Activated CD4-positive, alpha-beta memory T cell treated with anti-CD3 and anti-CD28 coated beads, Interleukin-2, amount 10 ng/mL, durations not matched to agents 7 days and 5 days (primary cell): Measurements from ENCODE around the gene ATG9A. TPM values are rescaled to one million over a fixed set of nuclear protein-coding genes. Genes with fewer than 3 reads are reported as not detected.

ENCODE experiments used
- CTCF ChIA-PET: fragments of 350-600 bp; sonication (Branson Sonifier 250); formaldehyde crosslinking; loops from one replicate; lab custom pipeline; 2021; ENCODE audit warnings: antibody characterized with exemption, inconsistent platforms; lab: Charles Lee
- POLR2A ChIA-PET: fragments of 350-600 bp; sonication (Branson Sonifier 250); formaldehyde crosslinking; loops from one replicate; lab custom pipeline; 2021; ENCODE audit warnings: antibody characterized with exemption; lab: Charles Lee
- DNase-seq: peaks from one replicate; pipeline ENCODE4 v3.0.0-alpha.2; 2020
- H3K27ac Mint-ChIP-seq: one replicate; pipeline ENCODE4 v1.8.0; 2021; ENCODE audit warnings: mild to moderate bottlenecking, mixed read lengths
- H3K27me3 Mint-ChIP-seq: one replicate; pipeline ENCODE4 v1.8.0; 2021; ENCODE audit warnings: mixed read lengths
- H3K36me3 Mint-ChIP-seq: one replicate; pipeline ENCODE4 v1.8.0; 2021; ENCODE audit warnings: low read depth, mixed read lengths
- H3K4me1 Mint-ChIP-seq: one replicate; pipeline ENCODE4 v1.8.0; 2021; ENCODE audit warnings: mixed read lengths
- H3K4me3 Mint-ChIP-seq: one replicate; pipeline ENCODE4 v1.8.0; 2021; ENCODE audit warnings: mild to moderate bottlenecking, mixed read lengths
- H3K9me3 Mint-ChIP-seq: one replicate; pipeline ENCODE4 v1.8.0; 2021; ENCODE audit warnings: mixed read lengths
- total RNA-seq, 2 experiments: library from RNA; stranded (reverse); gene quantifications; one replicate each; pipeline ENCODE4 v1.2.3, GENCODE V29; 2021

ATG9A gene
- total RNA-seq, 2 experiments from 2014 or later: 58.9 to 60.7 TPM

GRCh38 chr2:219178377-219179175, 50.9 kb downstream of the ATG9A start:
- Mint-ChIP-seq H3K36me3 (peaks cover 66% of the 10 kb centered on the region), H3K4me3 (peak overlapping the region; percentile 85), H3K27me3 (no peaks in the 10 kb centered on the region), H3K4me1 (peaks cover 77% of the 10 kb centered on the region), H3K27ac (peak overlapping the region; percentile 81), H3K9me3 (no peaks in the 10 kb centered on the region)
- DNase-seq: peak; percentile 57
- POLR2A ChIA-PET: interaction anchor here (1.2 to 12.0 kb wide), 4 partner anchors 13 to 51 kb away, joined by 4 to 160 read pairs (median 27); partner anchors contain the start of genes ANKZF1, ATG9A and ZFAND2B
- CTCF ChIA-PET: interaction anchor here (2.2 kb wide), 1 partner anchor 28 kb away, joined by 7 read pairs; the partner anchor contains the start of gene ZFAND2B

- peak within 1 kb of the TSS; percentile 85 for H3K4me3 Mint-ChIP-seq
- H3K27me3 Mint-ChIP-seq: no peaks in the 10 kb centered on the region
- no peaks in the 10 kb centered on the region for H3K9me3 Mint-ChIP-seq
- peak; percentile 84 for DNase-seq
- ChIA-PET CTCF (interaction anchor here (1.0 kb wide), 1 partner anchor 68 kb away, joined by 3 read pairs; no protein-coding TSS in a partner anchor), POLR2A (interaction anchor here (1.0 to 12.0 kb wide), 17 partner anchors 12 to 209 kb away, joined by 3 to 160 read pairs (median 21); partner anchors contain the start of genes ABCB6, ANKZF1, ATG9A and DNAJB2)
- peak within 1 kb of the TSS; percentile 99 for H3K27ac Mint-ChIP-seq
- H3K4me1 Mint-ChIP-seq: peaks cover 72% of the 10 kb centered on the region
- H3K36me3 Mint-ChIP-seq: peaks cover 64% of the 10 kb centered on the region
These were observed 51.7 kb downstream of the ATG9A start, which contains the start of gene RETREG2 for GRCh38 chr2:219177552-219178376. RETREG2 (plus strand) TSS chr2:219178275; CDS start chr2:219178353, 78 bp downstream.

GRCh38 chr2:219176818-219177551, 52.5 kb downstream of the ATG9A start, which contains the start of gene CNPPD1:
CNPPD1 (minus strand) TSS chr2:219176925; CDS start chr2:219176828, 97 bp downstream.
- Mint-ChIP-seq H3K27ac (peak within 1 kb of the TSS; percentile 99), H3K4me3 (peak within 1 kb of the TSS; percentile 81), H3K36me3 (peaks cover 64% of the 10 kb centered on the region), H3K27me3 (no peaks in the 10 kb centered on the region), H3K9me3 (no peaks in the 10 kb centered on the region), H3K4me1 (peaks cover 66% of the 10 kb centered on the region)
- ChIA-PET POLR2A (interaction anchor here (0.6 to 12.0 kb wide), 30 partner anchors 8 to 958 kb away, joined by 3 to 160 read pairs (median 6); partner anchors contain the start of genes ABCB6, ANKZF1, ATG9A and DNAJB2), CTCF (interaction anchor here (0.7 to 3.9 kb wide), 11 partner anchors 17 to 119 kb away, joined by 3 to 26 read pairs (median 6); partner anchors contain the start of genes GLB1L, NHEJ1, STK16 and ZFAND2B)
- DNase-seq: peak; percentile 92

- H3K36me3 Mint-ChIP-seq: peaks cover 64% of the 10 kb centered on the region
- peak overlapping the region; percentile 81 for H3K4me3 Mint-ChIP-seq
- H3K9me3 Mint-ChIP-seq: no peaks in the 10 kb centered on the region
- peaks cover 63% of the 10 kb centered on the region for H3K4me1 Mint-ChIP-seq
- no peaks in the 10 kb centered on the region for H3K27me3 Mint-ChIP-seq
- ChIA-PET POLR2A (interaction anchor here (0.6 to 12.0 kb wide), 30 partner anchors 9 to 957 kb away, joined by 3 to 160 read pairs (median 6); partner anchors contain the start of genes ABCB6, ANKZF1, ATG9A and DNAJB2), CTCF (interaction anchor here (0.7 to 3.9 kb wide), 17 partner anchors 13 to 196 kb away, joined by 3 to 26 read pairs (median 5); partner anchors contain the start of genes DNAJB2, GLB1L, NHEJ1 and STK16)
- peak; percentile 43 for DNase-seq
- H3K27ac Mint-ChIP-seq: peak overlapping the region; percentile 99
These were observed 53.3 kb downstream of the ATG9A start for GRCh38 chr2:219175928-219176817.

- ChIA-PET POLR2A (interaction anchor here (1.7 to 12.0 kb wide), 12 partner anchors 10 to 120 kb away, joined by 4 to 160 read pairs (median 26); partner anchors contain the start of genes ABCB6, ANKZF1, ATG9A and DNAJB2), CTCF (interaction anchor here (0.8 to 3.9 kb wide), 13 partner anchors 12 to 195 kb away, joined by 3 to 26 read pairs (median 5); partner anchors contain the start of genes DNAJB2, GLB1L, NHEJ1 and STK16)
- Mint-ChIP-seq H3K27me3 (no peaks in the 10 kb centered on the region), H3K27ac (peak overlapping the region; percentile 99), H3K36me3 (peaks cover 57% of the 10 kb centered on the region), H3K4me1 (peaks cover 61% of the 10 kb centered on the region), H3K9me3 (no peaks in the 10 kb centered on the region), H3K4me3 (peak overlapping the region; percentile 81)
- no peak for DNase-seq
These were observed 54.0 kb downstream of the ATG9A start for GRCh38 chr2:219175486-219175885.

- ChIA-PET POLR2A (interaction anchor here (1.3 to 12.0 kb wide), 9 partner anchors 8 to 120 kb away, joined by 3 to 160 read pairs (median 17); partner anchors contain the start of genes DNAJB2, GLB1L, STK16 and TUBA4A), CTCF (interaction anchor here (1.2 to 3.9 kb wide), 6 partner anchors 15 to 195 kb away, joined by 3 to 26 read pairs (median 8); partner anchors contain the start of genes NHEJ1 and TUBA4A)
- H3K27ac Mint-ChIP-seq: peak overlapping the region; percentile 12
- peak overlapping the region; percentile 81 for H3K4me3 Mint-ChIP-seq
- H3K4me1 Mint-ChIP-seq: peaks cover 57% of the 10 kb centered on the region
- H3K27me3 Mint-ChIP-seq: no peaks in the 10 kb centered on the region
- DNase-seq: no peak
- H3K36me3 Mint-ChIP-seq: peaks cover 51% of the 10 kb centered on the region
- H3K9me3 Mint-ChIP-seq: no peaks in the 10 kb centered on the region
These were observed 54.6 kb downstream of the ATG9A start for GRCh38 chr2:219174801-219175200.

- H3K27me3 Mint-ChIP-seq: no peaks in the 10 kb centered on the region
- peaks cover 47% of the 10 kb centered on the region for H3K36me3 Mint-ChIP-seq
- peaks cover 51% of the 10 kb centered on the region for H3K4me1 Mint-ChIP-seq
- CTCF ChIA-PET: interaction anchor here (0.7 to 3.9 kb wide), 4 partner anchors 14 to 105 kb away, joined by 3 to 25 read pairs (median 4); partner anchors contain the start of genes DNAJB2 and NHEJ1
- POLR2A ChIA-PET: interaction anchor here (1.3 to 12.0 kb wide), 5 partner anchors 9 to 79 kb away, joined by 3 to 160 read pairs (median 4); partner anchors contain the start of genes GLB1L, STK16, TUBA4A and TUBA4B
- H3K4me3 Mint-ChIP-seq: peak overlapping the region; percentile 16
- no peak for DNase-seq
- H3K9me3 Mint-ChIP-seq: no peaks in the 10 kb centered on the region
- peak overlapping the region; percentile 12 for H3K27ac Mint-ChIP-seq
These were observed 55.3 kb downstream of the ATG9A start for GRCh38 chr2:219174146-219174545.

GRCh38 chr2:219173176-219173575, 56.3 kb downstream of the ATG9A start:
- Mint-ChIP-seq H3K27ac (peak overlapping the region; percentile 31), H3K4me3 (no peak overlapping the region), H3K36me3 (peaks cover 40% of the 10 kb centered on the region), H3K4me1 (peaks cover 46% of the 10 kb centered on the region), H3K27me3 (no peaks in the 10 kb centered on the region), H3K9me3 (no peaks in the 10 kb centered on the region)
- CTCF ChIA-PET: interaction anchor here (1.1 to 1.5 kb wide), 4 partner anchors 12 to 106 kb away, joined by 3 to 6 read pairs (median 4); partner anchors contain the start of gene DNAJB2
- no peak for DNase-seq
- POLR2A ChIA-PET: interaction anchor here (1.2 to 12.0 kb wide), 4 partner anchors 35 to 106 kb away, joined by 3 to 160 read pairs (median 35); partner anchors contain the start of genes DNAJB2, GLB1L, STK16 and TUBA4A

GRCh38 chr2:219172231-219173154, 56.9 kb downstream of the ATG9A start:
- Mint-ChIP-seq H3K27me3 (no peaks in the 10 kb centered on the region), H3K36me3 (peaks cover 40% of the 10 kb centered on the region), H3K27ac (peak overlapping the region; percentile 45), H3K9me3 (no peaks in the 10 kb centered on the region), H3K4me1 (peaks cover 45% of the 10 kb centered on the region), H3K4me3 (no peak overlapping the region)
- POLR2A ChIA-PET: interaction anchor here (0.8 to 12.0 kb wide), 4 partner anchors 35 to 106 kb away, joined by 3 to 160 read pairs (median 34); partner anchors contain the start of genes DNAJB2, TUBA4A, TUBA4B and ZFAND2B
- CTCF ChIA-PET: interaction anchor here (0.7 to 2.9 kb wide), 13 partner anchors 9 to 122 kb away, joined by 3 to 14 read pairs (median 4); partner anchors contain the start of gene DNAJB2
- no peak for DNase-seq
